HFFc6 (cell line): ENCODE results near the gene CPNE4. TPM values are rescaled to one million over a fixed set of nuclear protein-coding genes. Genes with fewer than 3 reads are reported as not detected.

ENCODE experiments used
- DNase-seq: peaks from one replicate; pipeline ENCODE4 v3.0.0-alpha.2; 2018
- H3K27ac Mint-ChIP-seq: 2 replicates; pipeline ENCODE4 v1.8.0; 2020; ENCODE audit warnings: mild to moderate bottlenecking, mixed read lengths
- H3K27me3 Mint-ChIP-seq: 2 replicates; pipeline ENCODE4 v1.8.0; 2021; ENCODE audit warnings: mild to moderate bottlenecking, moderate library complexity, mixed read lengths; ENCODE audit not compliant: insufficient read depth
- H3K36me3 Mint-ChIP-seq: 2 replicates; pipeline ENCODE4 v1.8.0; 2021; ENCODE audit warnings: low read depth, mixed read lengths
- H3K4me1 Mint-ChIP-seq: 2 replicates; pipeline ENCODE4 v1.8.0; 2020; ENCODE audit warnings: low read depth, mixed read lengths
- H3K4me3 Mint-ChIP-seq: 2 replicates; pipeline ENCODE4 v1.8.0; 2020; ENCODE audit warnings: mild to moderate bottlenecking, moderate library complexity, mixed read lengths
- H3K9me3 Mint-ChIP-seq: 2 replicates; pipeline ENCODE4 v1.8.0; 2020; ENCODE audit warnings: mild to moderate bottlenecking, mixed read lengths
- CTCF ChIP-seq: fragments of 200-600 bp; sonication (generic); IDR thresholded peaks from 2 replicates; pipeline ENCODE4 v1.5.0; 2021; ENCODE audit warnings: antibody characterized with exemption, mild to moderate bottlenecking
- total RNA-seq, 6 experiments: library from RNA; stranded (reverse); fragmentation: NEBNext Ultra II Directional; extraction: Animal tissue kit (Norgen Biotek cat#: 25700); gene quantifications; 2 replicates in 1 of 6; 3 replicates in 5 of 6; pipeline ENCODE4 v1.2.3, GENCODE V29; 2021

Gene CPNE4
- total RNA-seq, 6 experiments from 2014 or later: not detected

GRCh38 chr3:132042681-132043080 lies 7.9 kb upstream of the CPNE4 start:
- no peak for TF ChIP-seq CTCF
- Mint-ChIP-seq H3K4me1 (no peaks in the 10 kb centered on the region), H3K27ac (no peak overlapping the region), H3K4me3 (no peak overlapping the region), H3K27me3 (0 out of 2 replicates have a peak, but pooled peaks cover 2% of the 10 kb centered on the region), H3K36me3 (no peaks in the 10 kb centered on the region), H3K9me3 (no peaks in the 10 kb centered on the region)
- DNase-seq: no peak

- Mint-ChIP-seq H3K9me3 (no peaks in the 10 kb centered on the region), H3K27me3 (peaks cover 11% of the 10 kb centered on the region), H3K4me1 (peaks cover 6% of the 10 kb centered on the region), H3K4me3 (no peak overlapping the region), H3K27ac (no peak overlapping the region), H3K36me3 (no peaks in the 10 kb centered on the region)
- TF ChIP-seq CTCF: peak; percentile 84
- peak; percentile 24 for DNase-seq
Measured at GRCh38 chr3:132038198-132038825, 3.5 kb upstream of the CPNE4 start.

GRCh38 chr3:132037581-132037980 lies 2.8 kb upstream of the CPNE4 start:
- H3K9me3 Mint-ChIP-seq: no peaks in the 10 kb centered on the region
- H3K4me3 Mint-ChIP-seq: no peak overlapping the region
- peaks cover 6% of the 10 kb centered on the region for H3K4me1 Mint-ChIP-seq
- H3K36me3 Mint-ChIP-seq: no peaks in the 10 kb centered on the region
- no peak for TF ChIP-seq CTCF
- no peak for DNase-seq
- peaks cover 18% of the 10 kb centered on the region for H3K27me3 Mint-ChIP-seq
- no peak overlapping the region for H3K27ac Mint-ChIP-seq

GRCh38 chr3:132037056-132037455 lies 2.2 kb upstream of the CPNE4 start:
- peaks cover 6% of the 10 kb centered on the region for H3K4me1 Mint-ChIP-seq
- no peaks in the 10 kb centered on the region for H3K36me3 Mint-ChIP-seq
- no peak for TF ChIP-seq CTCF
- DNase-seq: no peak
- H3K9me3 Mint-ChIP-seq: no peaks in the 10 kb centered on the region
- no peak overlapping the region for H3K27ac Mint-ChIP-seq
- H3K4me3 Mint-ChIP-seq: no peak overlapping the region
- H3K27me3 Mint-ChIP-seq: peaks cover 22% of the 10 kb centered on the region

GRCh38 chr3:132034097-132034485 lies 723 bp downstream of the CPNE4 start:
- Mint-ChIP-seq H3K4me3 (peak overlapping the region; percentile 79), H3K27ac (no peak overlapping the region), H3K36me3 (no peaks in the 10 kb centered on the region), H3K4me1 (peaks cover 12% of the 10 kb centered on the region), H3K9me3 (no peaks in the 10 kb centered on the region), H3K27me3 (peaks cover 27% of the 10 kb centered on the region)
- DNase-seq: no peak
- no peak for TF ChIP-seq CTCF
